Psoas muscle (tissue), 8 donors: ENCODE measurements around the gene ITGB3. TPM values are rescaled to one million over a fixed set of nuclear protein-coding genes. Genes with fewer than 3 reads are reported as not detected.

Experiments
- ATAC-seq, 4 donors: fragments of 200-7000 bp; cut with Tn5 transposase; one replicate each; pipeline ENCODE4 v1.9.1; 2020; ENCODE audit warnings: moderate library complexity in 3 of 4, mild to moderate bottlenecking in 2 of 4
- DNase-seq, 2 donors: peaks; one replicate each; pipeline ENCODE4 v3.0.0-alpha.2; 2020
- H3K27ac ChIP-seq: fragments of 200-600 bp; one replicate; pipeline ENCODE4 v1.8.0; 2022
- H3K27me3 ChIP-seq, 3 donors: fragments of 200-600 bp in 1 of 3; one replicate each; pipeline versions ENCODE4 v1.6.1 to v1.8.0; 2013 to 2022; ENCODE audit warnings: low read length in 2 of 3, mild to moderate bottlenecking in 2 of 3, moderate library complexity in 1 of 3; ENCODE audit not compliant: insufficient read depth in 3 of 3
- H3K36me3 ChIP-seq, 2 donors: fragments of 200-600 bp in 1 of 2; one replicate each; pipeline versions ENCODE4 v1.6.1 to v1.8.0; 2013 to 2022; ENCODE audit warnings: low read depth in 1 of 2, mild to moderate bottlenecking in 1 of 2, moderate library complexity in 1 of 2; ENCODE audit not compliant: insufficient read depth in 1 of 2
- H3K4me1 ChIP-seq: fragments of 200-600 bp; one replicate; pipeline ENCODE4 v1.8.0; 2022
- H3K4me3 ChIP-seq: fragments of 200-600 bp; one replicate; pipeline ENCODE4 v1.8.0; 2022; ENCODE audit warnings: mild to moderate bottlenecking
- H3K9me3 ChIP-seq: fragments of 200-600 bp; one replicate; pipeline ENCODE4 v1.8.0; 2022
- WGBS, 3 donors: extraction: QIAGEN DNeasy Blood & Tissue Kit; methylation state at CpG; one replicate each; pipeline versions ENCODE4 v1.1.6 to v1.1.7; 2013; 5-methylcytosine and 5-hydroxymethylcytosine counted together
- intact Hi-C, 2 donors: fragments of 100-400 bp; cut with DNase I; formaldehyde crosslinking; loops; one replicate each; pipeline versions ENCODE4 v1.11.0 to v1.14.2; 2022
- polyA plus RNA-seq, 3 donors: library from polyadenylated mRNA; stranded (reverse); fragments of 200-250 nt; gene quantifications; one replicate each; pipeline ENCODE4 v1.2.3, GENCODE V29; 2013
- total RNA-seq, 4 donors: library from RNA; stranded (reverse); fragmentation: NEBNext Ultra II Directional in 2 of 4; extraction: Animal tissue kit (Norgen Biotek cat#: 25700) in 2 of 4; gene quantifications; one replicate each; pipeline versions ENCODE4 v1.2.1 to v1.2.4, GENCODE V29; 2021 to 2023
- TF ChIP-seq, protein P1 (sequence below): fragments of 200-600 bp; IDR thresholded peaks from one replicate; pipeline ENCODE4 v1.8.0; 2022; ENCODE audit warnings: antibody characterized with exemption
- donor health status: healthy with polysubstance abuse.
- donor health status: DM: no; HTN: no; CAD: no; lungs with moderate emphysema.
- donor health status: Bipolar disorder and iron deficiency.
- donor health status: healthy.
- donor health status: DM: yes; HTN: yes; CAD: no.
- donor health status: DM: no; HTN: no; CAD: no.
- donor health status: DM: no; HTN: no; CAD: no.
- donor health status: DM: yes; HTN: yes; CAD: no.

Gene ITGB3
- total and polyA plus RNA-seq, 7 donors: 0.32 to 5.4 (median 1.5) TPM

DNA sequence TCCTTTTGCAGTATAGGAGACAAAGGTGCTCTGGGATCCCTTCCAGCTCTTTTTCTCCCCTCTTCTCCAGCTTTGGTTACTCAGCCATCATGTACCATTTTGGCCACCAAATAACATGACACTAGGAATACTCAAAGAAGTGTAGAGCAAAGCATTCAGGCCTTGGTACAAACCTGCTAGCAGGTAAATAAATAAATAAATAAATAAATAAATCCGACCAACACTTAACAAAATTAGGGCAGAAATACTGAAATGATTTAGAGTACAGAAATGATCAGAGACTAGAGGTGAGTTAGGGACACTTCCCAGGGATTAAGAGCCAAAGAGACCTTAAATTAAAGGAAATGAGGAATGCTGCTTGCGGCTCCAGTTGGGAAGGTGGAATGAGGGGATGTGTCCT, 17.7 kb upstream of the ITGB3 start:
- Histone ChIP-seq H3K27me3 (no peaks in the 10 kb centered on the region), H3K4me1 (peaks cover 13% of the 10 kb centered on the region), H3K27ac (no peak overlapping the region), H3K4me3 (no peak overlapping the region), H3K9me3 (no peaks in the 10 kb centered on the region), H3K36me3 (no peaks in the 10 kb centered on the region)
- intact Hi-C loops: loop anchor here in 1 of 2 donors (5.0 kb wide), 1 partner anchor 61 kb away; no protein-coding TSS in a partner anchor
- 89 to 97% (median 96%) methylated on average over 2 of the region's 2 CpGs for WGBS, 3 donors
- no peak for DNase-seq
- TF ChIP-seq, protein P1, sequence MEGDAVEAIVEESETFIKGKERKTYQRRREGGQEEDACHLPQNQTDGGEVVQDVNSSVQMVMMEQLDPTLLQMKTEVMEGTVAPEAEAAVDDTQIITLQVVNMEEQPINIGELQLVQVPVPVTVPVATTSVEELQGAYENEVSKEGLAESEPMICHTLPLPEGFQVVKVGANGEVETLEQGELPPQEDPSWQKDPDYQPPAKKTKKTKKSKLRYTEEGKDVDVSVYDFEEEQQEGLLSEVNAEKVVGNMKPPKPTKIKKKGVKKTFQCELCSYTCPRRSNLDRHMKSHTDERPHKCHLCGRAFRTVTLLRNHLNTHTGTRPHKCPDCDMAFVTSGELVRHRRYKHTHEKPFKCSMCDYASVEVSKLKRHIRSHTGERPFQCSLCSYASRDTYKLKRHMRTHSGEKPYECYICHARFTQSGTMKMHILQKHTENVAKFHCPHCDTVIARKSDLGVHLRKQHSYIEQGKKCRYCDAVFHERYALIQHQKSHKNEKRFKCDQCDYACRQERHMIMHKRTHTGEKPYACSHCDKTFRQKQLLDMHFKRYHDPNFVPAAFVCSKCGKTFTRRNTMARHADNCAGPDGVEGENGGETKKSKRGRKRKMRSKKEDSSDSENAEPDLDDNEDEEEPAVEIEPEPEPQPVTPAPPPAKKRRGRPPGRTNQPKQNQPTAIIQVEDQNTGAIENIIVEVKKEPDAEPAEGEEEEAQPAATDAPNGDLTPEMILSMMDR: no peak
- no peak for ATAC-seq

DNA sequence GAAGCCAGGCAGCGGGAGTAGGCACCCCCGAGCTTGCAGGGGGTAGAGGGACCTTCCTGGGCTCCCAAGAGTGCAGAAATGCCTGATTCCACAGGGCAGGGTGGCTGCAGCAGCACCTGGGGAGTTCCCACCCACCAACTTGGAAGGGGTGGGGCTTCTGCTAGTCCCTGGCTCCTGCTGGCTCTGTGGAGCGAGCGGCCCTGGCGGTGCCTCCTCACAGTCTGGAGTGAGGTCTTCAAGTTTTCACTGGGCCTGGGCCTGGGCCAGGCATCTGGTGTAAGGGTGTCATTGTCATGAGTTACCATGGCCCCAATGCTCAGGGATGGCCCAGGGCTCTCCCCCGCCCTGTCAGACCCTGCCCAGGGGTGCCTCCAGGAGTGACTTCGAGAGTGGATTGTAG, 15.8 kb upstream of the ITGB3 start:
- peaks cover 13% of the 10 kb centered on the region for H3K4me1 ChIP-seq
- WGBS, 3 donors: 92 to 95% (median 93%) methylated on average over 7 of the region's 7 CpGs
- H3K36me3 ChIP-seq: no peaks in the 10 kb centered on the region
- H3K27me3 ChIP-seq: no peaks in the 10 kb centered on the region
- no peak for DNase-seq
- TF ChIP-seq, protein P1: no peak
- H3K4me3 ChIP-seq: no peak overlapping the region
- intact Hi-C loops: loop anchor here in 1 of 2 donors (5.0 kb wide), 1 partner anchor 59 kb away; no protein-coding TSS in a partner anchor
- H3K27ac ChIP-seq: no peak overlapping the region
- no peaks in the 10 kb centered on the region for H3K9me3 ChIP-seq
- ATAC-seq: no peak

DNA sequence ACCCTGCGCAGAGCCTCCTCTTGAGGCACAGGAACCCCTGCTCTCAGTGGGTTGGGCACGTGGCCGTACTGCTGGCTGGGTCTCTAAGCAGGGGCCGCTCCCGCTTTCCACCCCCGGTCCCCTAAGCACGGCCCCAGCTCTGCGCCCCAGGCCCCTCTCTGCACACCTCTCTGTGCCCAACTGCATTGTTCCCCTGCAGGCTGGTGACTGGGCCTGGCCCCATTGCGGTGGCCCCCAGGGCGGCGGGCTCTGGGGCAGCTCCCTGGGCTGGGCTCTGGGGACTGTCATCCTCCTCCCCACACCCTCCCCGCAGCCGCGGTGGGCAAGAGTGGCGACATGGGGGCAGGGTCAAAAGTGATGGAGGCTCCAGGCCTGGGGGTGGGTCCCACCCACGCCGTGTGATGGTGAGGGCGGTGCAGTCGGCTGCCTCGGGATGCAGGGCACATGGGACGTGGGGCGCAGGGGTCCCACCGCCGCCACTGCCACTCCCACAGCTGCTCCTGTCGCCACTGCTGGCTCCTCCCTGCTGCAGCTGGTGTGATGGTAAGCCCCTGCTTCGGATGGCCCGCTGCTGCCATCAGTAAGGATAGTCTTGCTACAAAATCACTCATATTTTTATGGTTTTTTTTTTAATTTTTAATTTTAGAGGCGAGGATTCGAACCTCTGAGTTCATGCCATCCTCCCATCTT, 15.2 kb upstream of the ITGB3 start:
- H3K36me3 ChIP-seq: no peaks in the 10 kb centered on the region
- DNase-seq (no peak), ATAC-seq (no peak)
- 84 to 89% (median 88%) methylated on average over 23 to 29 of the region's 29 CpGs for WGBS, 3 donors
- TF ChIP-seq, protein P1: no peak
- H3K4me1 ChIP-seq: peaks cover 13% of the 10 kb centered on the region
- H3K27ac ChIP-seq: no peak overlapping the region
- intact Hi-C loops: loop anchor here in 1 of 2 donors (5.0 kb wide), 1 partner anchor 59 kb away; no protein-coding TSS in a partner anchor
- no peak overlapping the region for H3K4me3 ChIP-seq
- no peaks in the 10 kb centered on the region for H3K9me3 ChIP-seq
- no peaks in the 10 kb centered on the region for H3K27me3 ChIP-seq

DNA sequence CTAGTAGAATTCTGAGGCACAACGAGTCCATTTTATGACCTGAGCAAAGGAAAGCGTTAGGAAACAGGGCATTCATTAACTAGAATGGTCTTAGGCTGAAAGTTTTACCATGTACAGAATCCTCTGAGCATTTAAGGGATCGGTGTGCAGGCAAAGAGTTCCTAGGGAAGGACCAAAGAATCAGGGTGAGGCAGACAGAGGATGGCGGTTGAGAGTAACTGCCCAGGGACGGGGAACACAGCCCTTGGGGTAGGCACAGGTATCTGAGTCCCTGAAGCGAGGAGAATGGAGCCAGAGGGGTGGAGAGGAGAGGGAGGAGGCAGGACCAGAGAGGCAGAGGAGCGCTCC, 14.0 kb upstream of the ITGB3 start:
- TF ChIP-seq, protein P1: no peak
- Histone ChIP-seq H3K36me3 (no peaks in the 10 kb centered on the region), H3K27me3 (no peaks in the 10 kb centered on the region), H3K4me3 (no peak overlapping the region), H3K27ac (peak overlapping the region; percentile 79), H3K4me1 (peaks cover 13% of the 10 kb centered on the region), H3K9me3 (no peaks in the 10 kb centered on the region)
- intact Hi-C loops: loop anchor here in 1 of 2 donors (5.0 kb wide), 1 partner anchor 58 kb away; no protein-coding TSS in a partner anchor
- 86 to 89% (median 87%) methylated on average over 7 of the region's 7 CpGs for WGBS, 3 donors
- ATAC-seq (no peak), DNase-seq (no peak)
